ELF-1 (cell line): Measurements from ENCODE around the gene AHSA1.

Experiments used
- DNase-seq: peaks from one replicate; pipeline ENCODE4 v3.0.0-alpha.2; 2016; ENCODE audit warnings: low read depth, low spot score

Gene AHSA1

DNA sequence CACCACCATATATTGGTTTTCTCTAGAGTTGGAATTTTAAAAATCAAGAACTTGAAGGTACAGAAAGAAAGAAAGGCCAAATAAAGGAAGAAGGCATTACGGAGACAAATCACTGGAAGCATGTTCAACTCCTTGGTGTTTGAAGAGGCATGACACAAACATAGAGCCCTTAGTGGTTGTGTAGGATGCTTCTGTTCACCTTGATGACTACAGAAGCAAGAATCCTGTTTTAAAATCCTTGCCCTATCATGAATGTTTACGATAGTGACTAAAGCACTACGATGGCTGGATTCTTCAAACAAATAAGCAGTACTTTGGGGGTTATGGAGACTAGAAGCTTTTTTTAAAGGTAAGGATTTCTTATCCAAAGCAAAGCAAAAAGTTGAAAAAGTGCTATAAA is 51.0 kb downstream of the AHSA1 start:
- no peak for DNase-seq

DNA sequence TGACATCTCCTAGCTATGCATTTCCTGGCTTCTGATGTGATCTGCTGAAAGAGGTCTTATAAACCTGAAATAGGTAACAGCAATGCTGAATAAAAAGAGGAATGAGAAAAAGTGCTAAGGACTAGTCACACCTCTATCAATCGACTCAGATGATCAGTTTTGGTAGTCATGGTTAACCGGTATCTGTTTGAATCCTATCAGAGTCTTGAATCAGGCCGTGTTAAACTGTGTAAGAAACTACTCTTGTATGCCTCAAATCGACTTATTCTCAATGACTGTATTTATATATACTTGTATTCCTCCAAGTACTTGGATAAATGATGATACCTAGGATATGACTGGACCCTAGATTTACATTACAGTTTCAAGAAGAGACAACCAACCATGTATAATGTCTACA is 51.5 kb downstream of the AHSA1 start:
- DNase-seq, result no peak

DNA sequence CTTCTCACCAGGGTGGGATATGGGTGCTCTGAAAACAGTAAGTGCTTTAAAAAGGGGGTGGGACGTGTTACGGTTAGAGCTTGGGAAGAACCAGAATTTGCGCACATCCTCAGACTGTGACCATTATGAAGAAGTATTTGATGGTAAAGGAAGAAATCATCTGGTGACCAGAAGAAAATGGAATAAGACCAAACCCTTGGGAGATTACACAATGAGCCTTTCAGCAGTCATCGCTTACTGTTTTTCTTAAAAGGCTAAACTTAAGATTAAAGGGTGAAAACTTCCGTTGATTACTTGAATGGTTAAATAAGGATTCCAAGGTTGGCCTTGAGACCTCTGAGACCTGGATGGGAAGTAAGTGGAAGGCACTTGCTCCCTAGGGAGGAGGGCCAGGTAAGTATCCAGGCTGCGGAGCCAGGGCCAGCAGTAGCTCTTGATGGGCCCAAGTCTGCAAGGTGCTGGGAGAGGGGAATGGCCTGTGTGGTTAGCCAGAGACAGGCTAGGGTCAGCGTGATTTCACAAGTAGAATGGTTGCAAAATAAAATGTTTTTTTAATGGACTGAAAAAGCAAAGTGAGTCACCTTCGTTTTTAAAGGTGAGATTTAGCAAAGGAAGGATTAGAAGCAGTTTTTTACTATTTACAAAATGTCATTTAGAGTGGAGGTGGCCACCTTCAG is 53.7 kb downstream of the AHSA1 start:
- no peak for DNase-seq

DNA sequence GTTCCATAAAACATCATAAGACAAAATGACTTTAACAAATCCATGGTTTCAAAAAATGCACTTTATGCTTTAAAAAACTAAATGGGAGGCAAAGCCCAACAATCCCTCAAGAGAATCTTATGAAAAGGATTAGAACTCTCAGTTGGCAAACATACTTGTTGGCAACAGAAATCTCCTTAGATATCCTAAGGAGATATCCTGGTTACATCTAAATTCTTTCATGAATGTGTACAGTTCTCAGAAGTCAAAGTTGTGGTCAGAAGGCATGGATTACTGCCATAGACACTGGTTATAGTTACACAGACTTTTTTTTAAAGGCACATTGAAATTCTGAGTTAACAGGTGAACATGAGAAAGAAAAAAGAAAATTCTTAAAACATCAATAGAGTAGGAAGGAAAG is 58.2 kb downstream of the AHSA1 start:
- DNase-seq, result no peak
